HepG2 (cell line): ENCODE results near the gene GALNT12. TPM values are rescaled to one million over a fixed set of nuclear protein-coding genes. Genes with fewer than 3 reads are reported as not detected.

Source experiments
- ARID2 ChIP-seq: sonication (generic); formaldehyde crosslinking; IDR thresholded peaks from 2 replicates; pipeline ENCODE4 v1.8.1; 2022; ENCODE audit warnings: mild to moderate bottlenecking, missing genetic modification reagents, borderline replicate concordance
- ASH2L ChIP-seq: fragments of 300-600, 200-600 bp; sonication (generic); IDR thresholded peaks from 2 replicates; pipeline ENCODE4 v1.7.0; 2017; ENCODE audit warnings: low read depth, mild to moderate bottlenecking, moderate library complexity, mixed read lengths, low read length; ENCODE audit not compliant: insufficient read length
- ETS1 ChIP-seq: sonication (generic); formaldehyde crosslinking; IDR thresholded peaks from 2 replicates; pipeline ENCODE4 v1.4.0; 2020; ENCODE audit warnings: missing genetic modification reagents
- FOSL1 ChIP-seq: sonication (generic); formaldehyde crosslinking; IDR thresholded peaks from 2 replicates; pipeline ENCODE4 v1.9.0; 2021; ENCODE audit warnings: missing genetic modification reagents, borderline replicate concordance
- FOXA3 ChIP-seq: IDR thresholded peaks from 2 replicates; pipeline ENCODE4 v1.6.1; 2016; ENCODE audit warnings: missing genetic modification reagents, missing compliant biosample characterization
- HNF4G ChIP-seq, 2 experiments: sonication (generic) in 1 of 2; formaldehyde crosslinking in 1 of 2; IDR thresholded peaks; 2 replicates each; pipeline versions ENCODE4 v1.4.0 to v1.6.1; 2011 to 2020; ENCODE audit warnings: borderline replicate concordance in 2 of 2, low read depth in 2 of 2, mild to moderate bottlenecking in 2 of 2, low read length in 1 of 2, missing genetic modification reagents in 1 of 2, moderate library complexity in 1 of 2
- NFYB ChIP-seq: sonication (generic); formaldehyde crosslinking; IDR thresholded peaks from 2 replicates; pipeline ENCODE4 v1.4.0; 2020; ENCODE audit warnings: missing genetic modification reagents
- SNAPC2 ChIP-seq: sonication (generic); formaldehyde crosslinking; IDR thresholded peaks from 2 replicates; pipeline ENCODE4 v1.8.1; 2022; ENCODE audit warnings: mild to moderate bottlenecking, missing genetic modification reagents
- SRY ChIP-seq: sonication (generic); formaldehyde crosslinking; IDR thresholded peaks from 2 replicates; pipeline ENCODE4 v1.8.0; 2022; ENCODE audit warnings: mild to moderate bottlenecking, missing genetic modification reagents
- SSRP1 ChIP-seq: IDR thresholded peaks from 2 replicates; pipeline ENCODE4 v1.6.1; 2016; ENCODE audit warnings: control low read depth
- TARDBP ChIP-seq: sonication (generic); formaldehyde crosslinking; IDR thresholded peaks from 2 replicates; pipeline ENCODE4 v1.8.0; 2022; ENCODE audit warnings: mild to moderate bottlenecking, missing genetic modification reagents
- USF2 ChIP-seq, 2 experiments: sonication (generic) in 1 of 2; formaldehyde crosslinking in 1 of 2; IDR thresholded peaks; 2 replicates each; pipeline versions ENCODE4 v1.5.1 to v1.6.1; 2011 to 2020; ENCODE audit warnings: borderline replicate concordance in 1 of 2, low read depth in 1 of 2, low read length in 1 of 2, mild to moderate bottlenecking in 1 of 2, missing genetic modification reagents in 1 of 2, moderate library complexity in 1 of 2
- ZBTB21 ChIP-seq: sonication (generic); formaldehyde crosslinking; IDR thresholded peaks from 2 replicates; pipeline ENCODE4 v1.4.0; 2020; ENCODE audit warnings: missing genetic modification reagents
- ZFAT ChIP-seq: sonication (generic); formaldehyde crosslinking; conservative IDR thresholded peaks from 2 replicates; pipeline ENCODE4 v1.8.1; 2023; ENCODE audit warnings: missing genetic modification reagents, inconsistent platforms
- ZNF333 ChIP-seq: sonication (generic); formaldehyde crosslinking; IDR thresholded peaks from 2 replicates; pipeline ENCODE4 v1.4.0; 2020; ENCODE audit warnings: mild to moderate bottlenecking, missing genetic modification reagents, borderline replicate concordance
- ZNF567 ChIP-seq: sonication (generic); formaldehyde crosslinking; IDR thresholded peaks from 2 replicates; pipeline ENCODE4 v1.8.1; 2023; ENCODE audit warnings: mild to moderate bottlenecking, missing genetic modification reagents, borderline replicate concordance
- ZNF574 ChIP-seq: sonication (generic); formaldehyde crosslinking; IDR thresholded peaks from 2 replicates; pipeline ENCODE4 v1.4.0; 2020; ENCODE audit warnings: missing genetic modification reagents
- ZNF775 ChIP-seq: sonication (generic); formaldehyde crosslinking; IDR thresholded peaks from 2 replicates; pipeline ENCODE4 v1.4.0; 2020; ENCODE audit warnings: missing genetic modification reagents, mild to moderate bottlenecking, moderate library complexity, borderline replicate concordance
- ZNF776 ChIP-seq: sonication (generic); formaldehyde crosslinking; IDR thresholded peaks from 2 replicates; pipeline ENCODE4 v1.4.0; 2020; ENCODE audit warnings: mild to moderate bottlenecking, missing genetic modification reagents
- ZNF816 ChIP-seq: sonication (generic); formaldehyde crosslinking; IDR thresholded peaks from 2 replicates; pipeline ENCODE4 v1.8.0; 2022; ENCODE audit warnings: missing genetic modification reagents, mild to moderate bottlenecking, borderline replicate concordance
- ZSCAN22 ChIP-seq: sonication (generic); formaldehyde crosslinking; IDR thresholded peaks from 2 replicates; pipeline ENCODE4 v1.4.0; 2020; ENCODE audit warnings: mild to moderate bottlenecking, missing genetic modification reagents
- polyA plus RNA-seq, 8 experiments: library from polyadenylated mRNA; depleted of rRNA in 3 of 8; stranded (reverse) in 7 of 8; unstranded in 1 of 8; fragments of >200 nt; fragmentation: Illumina TruSeq in 4 of 8; extraction: Trizol in 4 of 8; gene quantifications; 2 replicates each; pipeline versions ENCODE4 v1.2.1 to v1.2.3, GENCODE V29; 2011 to 2016; ENCODE audit warnings: low read depth in 4 of 8, missing spikeins in 1 of 8, mixed read lengths in 1 of 8; ENCODE audit not compliant: insufficient read depth in 1 of 8
- total RNA-seq, 5 experiments: library from RNA; depleted of rRNA; stranded (reverse); fragments of >200 nt; fragmentation: Illumina TruSeq; extraction: Trizol; gene quantifications; 2 replicates each; pipeline ENCODE4 v1.2.3, GENCODE V29; 2016; ENCODE audit warnings: low read depth in 1 of 5
- TF ChIP-seq, protein P1 (sequence below): sonication (generic); formaldehyde crosslinking; IDR thresholded peaks from 2 replicates; pipeline ENCODE4 v1.4.0; 2020; ENCODE audit warnings: missing genetic modification reagents

GALNT12 gene
- total and polyA plus RNA-seq, 2 of the 13 experiments (the other 11 are each of a cell fraction or from before 2014, with no cell fraction given): 0.07 TPM; not detected in 1

- TF ChIP-seq ZNF574 (CRISPR knock-in tag) (peak; percentile 57), ZNF567 (no peak), SRY (no peak), NFYB (no peak), ZNF775 (CRISPR knock-in tag) (no peak), ZFAT (no peak), ZNF816 (no peak), ASH2L (no peak), FOXA3 (peak; percentile 65), SSRP1 (no peak), HNF4G (IDR thresholded peaks at IDR 0.05; ENCODE audit: borderline replicate concordance, low read depth, low read length) (no peak), HNF4G (CRISPR knock-in tag; IDR thresholded peaks at IDR 0.05; ENCODE audit: borderline replicate concordance, low read depth) (no peak), ZSCAN22 (no peak), ARID2 (CRISPR knock-in tag) (no peak), ETS1 (CRISPR knock-in tag) (no peak), TARDBP (CRISPR knock-in tag) (peak; percentile 65; the same call in 1 of the 2 replicates), SNAPC2 (CRISPR knock-in tag) (no peak), ZBTB21 (CRISPR knock-in tag) (no peak), FOSL1 (CRISPR knock-in tag) (no peak), ZNF776 (CRISPR knock-in tag) (no peak), ZNF333 (CRISPR knock-in tag) (no peak), USF2 (IDR thresholded peaks at IDR 0.05; ENCODE audit: low read depth, low read length) (no peak), USF2 (CRISPR knock-in tag; IDR thresholded peaks at IDR 0.05; ENCODE audit: borderline replicate concordance) (no peak)
- TF ChIP-seq, protein P1, sequence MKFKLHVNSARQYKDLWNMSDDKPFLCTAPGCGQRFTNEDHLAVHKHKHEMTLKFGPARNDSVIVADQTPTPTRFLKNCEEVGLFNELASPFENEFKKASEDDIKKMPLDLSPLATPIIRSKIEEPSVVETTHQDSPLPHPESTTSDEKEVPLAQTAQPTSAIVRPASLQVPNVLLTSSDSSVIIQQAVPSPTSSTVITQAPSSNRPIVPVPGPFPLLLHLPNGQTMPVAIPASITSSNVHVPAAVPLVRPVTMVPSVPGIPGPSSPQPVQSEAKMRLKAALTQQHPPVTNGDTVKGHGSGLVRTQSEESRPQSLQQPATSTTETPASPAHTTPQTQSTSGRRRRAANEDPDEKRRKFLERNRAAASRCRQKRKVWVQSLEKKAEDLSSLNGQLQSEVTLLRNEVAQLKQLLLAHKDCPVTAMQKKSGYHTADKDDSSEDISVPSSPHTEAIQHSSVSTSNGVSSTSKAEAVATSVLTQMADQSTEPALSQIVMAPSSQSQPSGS (CRISPR knock-in tag): peak; percentile 53; the same call in 1 of the 2 replicates
These were observed 41.1 kb downstream of the GALNT12 start (continued) for GRCh38 chr9:98848450-98849149.
